H1 (cell line): ENCODE measurements around the gene CADM1. TPM values are rescaled to one million over a fixed set of nuclear protein-coding genes. Genes with fewer than 3 reads are reported as not detected.
"Not testable (repeated sequence)": the region's sequence is repeated elsewhere in the genome, so short reads cannot be mapped to it uniquely, and the experiment has no call there.

ENCODE experiments used
- CTCF ChIA-PET: fragments of 300-600 bp; sonication (Branson Sonifier 250); formaldehyde crosslinking; loops from one replicate; lab custom pipeline; 2021; ENCODE audit not compliant: partially characterized antibody; lab: Charles Lee
- POLR2A ChIA-PET: fragments of 300-600 bp; sonication (Branson Sonifier 250); formaldehyde crosslinking; loops from one replicate; lab custom pipeline; 2021; ENCODE audit warnings: inconsistent platforms; ENCODE audit not compliant: partially characterized antibody; lab: Charles Lee
- DNase-seq, 2 experiments: peaks; one replicate each; pipeline versions ENCODE4 v3.0.0 to v3.0.0-alpha.2; 2010 to 2022; ENCODE audit warnings: low spot score in 2 of 2, low read depth in 1 of 2, mixed read lengths in 1 of 2
- FAIRE-seq: peaks from 2 replicates; lab custom pipeline; 2011; peaks lifted over from hg19 to GRCh38; lab: Jason Lieb, UNC
- H2AFZ ChIP-seq: 2 replicates; pipeline ENCODE4 v1.8.1; 2012; ENCODE audit warnings: low read length, inconsistent platforms
- H2AK5ac ChIP-seq: 2 replicates; pipeline ENCODE4 v1.6.1; 2013; ENCODE audit warnings: low read depth, low read length
- H2BK120ac ChIP-seq: replicated peaks from 2 replicates; pipeline ENCODE3; 2013; ENCODE audit warnings: low read depth, low read length, inconsistent platforms
- H2BK12ac ChIP-seq: 2 replicates; pipeline ENCODE4 v1.6.1; 2013; ENCODE audit warnings: low read depth, low read length
- H2BK15ac ChIP-seq: 2 replicates; pipeline ENCODE4 v1.6.1; 2013; ENCODE audit warnings: low read length
- H2BK20ac ChIP-seq: 2 replicates; pipeline ENCODE4 v1.6.1; 2013; ENCODE audit warnings: low read length
- H2BK5ac ChIP-seq: 2 replicates; pipeline ENCODE4 v1.6.1; 2013; ENCODE audit warnings: low read depth, low read length
- H3K14ac ChIP-seq: 2 replicates; pipeline ENCODE4 v1.6.1; 2013; ENCODE audit warnings: inconsistent platforms; ENCODE audit not compliant: insufficient read length
- H3K18ac ChIP-seq: 2 replicates; pipeline ENCODE4 v1.6.1; 2013; ENCODE audit warnings: low read length; ENCODE audit errors: extremely low read depth
- H3K23ac ChIP-seq: 2 replicates; pipeline ENCODE4 v1.6.1; 2013; ENCODE audit warnings: inconsistent platforms; ENCODE audit not compliant: insufficient read length
- H3K23me2 ChIP-seq: 2 replicates; pipeline ENCODE4 v1.6.1; 2013; ENCODE audit warnings: low read depth, low read length
- H3K27ac ChIP-seq: 2 replicates; pipeline ENCODE4 v1.6.1; 2011; ENCODE audit warnings: low read depth, low read length, inconsistent platforms
- H3K27me3 ChIP-seq, 4 experiments: replicated peaks in 1 of 4; 1 replicate in 1 of 4; 2 replicates in 3 of 4; pipeline versions ENCODE4 v1.6.1 to v1.8.1; 2011 to 2013; ENCODE audit warnings: low read length in 3 of 4, mild to moderate bottlenecking in 3 of 4, inconsistent platforms in 2 of 4, mixed read lengths in 2 of 4, moderate library complexity in 1 of 4; ENCODE audit not compliant: control insufficient read depth in 3 of 4, insufficient read depth in 3 of 4; ENCODE audit errors: extremely low read depth in 1 of 4
- H3K36me3 ChIP-seq, 4 experiments: 2 replicates each; pipeline versions ENCODE4 v1.6.1 to v1.8.1; 2011 to 2013; ENCODE audit warnings: mild to moderate bottlenecking in 4 of 4, low read length in 3 of 4, moderate library complexity in 2 of 4, control low read depth in 1 of 4, inconsistent platforms in 1 of 4; ENCODE audit not compliant: insufficient read depth in 4 of 4, control insufficient read depth in 2 of 4
- H3K4ac ChIP-seq: replicated peaks from 2 replicates; pipeline ENCODE3; 2013; ENCODE audit warnings: low read length, low read depth, mixed read lengths, inconsistent platforms; ENCODE audit not compliant: insufficient read length
- H3K4me1 ChIP-seq, 4 experiments: replicated peaks in 1 of 4; 1 replicate in 1 of 4; 2 replicates in 3 of 4; pipeline versions ENCODE4 v1.6.1 to v1.8.1; 2011 to 2013; ENCODE audit warnings: low read length in 3 of 4, inconsistent platforms in 2 of 4, mixed read lengths in 1 of 4; ENCODE audit not compliant: insufficient read depth in 4 of 4, control insufficient read depth in 3 of 4
- H3K4me2 ChIP-seq, 2 experiments: 2 replicates each; pipeline versions ENCODE4 v1.6.1 to v1.8.1; 2011 to 2013; ENCODE audit warnings: low read depth in 2 of 2, low read length in 2 of 2, control low read depth in 1 of 2, inconsistent platforms in 1 of 2, mild to moderate bottlenecking in 1 of 2; ENCODE audit not compliant: insufficient read depth in 1 of 2
- H3K4me3 ChIP-seq, 4 experiments: fragments of 200-600, 300-600 bp in 1 of 4; sonication (generic), shearing (Covaris generic), sonication (Bioruptor Twin) in 1 of 4; 2 replicates each; pipeline versions ENCODE4 v1.5.1 to v1.8.1; 2011 to 2016; ENCODE audit warnings: low read length in 4 of 4, low read depth in 3 of 4, control low read depth in 2 of 4, inconsistent platforms in 2 of 4, mild to moderate bottlenecking in 2 of 4, mixed read lengths in 1 of 4, moderate library complexity in 1 of 4; ENCODE audit not compliant: insufficient read depth in 2 of 4; ENCODE audit errors: extremely low read depth in 1 of 4
- H3K56ac ChIP-seq: replicated peaks from 2 replicates; pipeline ENCODE3; 2013; ENCODE audit warnings: low read depth, mild to moderate bottlenecking, mixed read lengths, low read length, inconsistent platforms; ENCODE audit not compliant: insufficient read length
- H3K79me1 ChIP-seq: 2 replicates; pipeline ENCODE4 v1.6.1; 2013; ENCODE audit warnings: low read depth, low read length, control low read depth
- H3K79me2 ChIP-seq, 2 experiments: 2 replicates each; pipeline versions ENCODE4 v1.6.1 to v1.8.1; 2012 to 2013; ENCODE audit warnings: low read length in 2 of 2, mild to moderate bottlenecking in 2 of 2, inconsistent platforms in 1 of 2; ENCODE audit not compliant: insufficient read depth in 2 of 2, control insufficient read depth in 1 of 2
- H3K9ac ChIP-seq, 4 experiments: replicated peaks in 1 of 4; 1 replicate in 1 of 4; 2 replicates in 3 of 4; pipeline versions ENCODE4 v1.6.1 to v1.8.1; 2011 to 2013; ENCODE audit warnings: low read depth in 3 of 4, low read length in 3 of 4, control low read depth in 2 of 4, mild to moderate bottlenecking in 2 of 4, moderate library complexity in 2 of 4, inconsistent platforms in 1 of 4; ENCODE audit errors: extremely low read depth in 1 of 4
- H3K9me3 ChIP-seq, 2 experiments: 2 replicates each; pipeline versions ENCODE4 v1.6.1 to v1.8.1; 2012 to 2013; ENCODE audit warnings: mild to moderate bottlenecking in 2 of 2, moderate library complexity in 2 of 2, control low read depth in 1 of 2, inconsistent platforms in 1 of 2, low read depth in 1 of 2, low read length in 1 of 2, mixed read lengths in 1 of 2; ENCODE audit not compliant: insufficient read depth in 2 of 2
- H4K20me1 ChIP-seq, 2 experiments: replicated peaks in 1 of 2; 2 replicates each; pipeline versions ENCODE3 to v1.8.1; 2011 to 2013; ENCODE audit warnings: inconsistent platforms in 2 of 2, low read length in 2 of 2, mild to moderate bottlenecking in 1 of 2; ENCODE audit not compliant: insufficient read depth in 2 of 2, control insufficient read depth in 1 of 2
- H4K5ac ChIP-seq: 2 replicates; pipeline ENCODE4 v1.6.1; 2013; ENCODE audit warnings: low read length, low read depth, mixed read lengths, inconsistent platforms; ENCODE audit not compliant: insufficient read length
- H4K8ac ChIP-seq: 2 replicates; pipeline ENCODE4 v1.8.0; 2013; ENCODE audit warnings: mild to moderate bottlenecking, moderate library complexity, low read length, inconsistent platforms; ENCODE audit not compliant: insufficient read depth; ENCODE audit errors: extremely low read depth
- H4K91ac ChIP-seq: replicated peaks from 2 replicates; pipeline ENCODE3; 2013; ENCODE audit warnings: low read length, mixed read lengths, inconsistent platforms; ENCODE audit not compliant: insufficient read length
- WGBS, 2 experiments: shearing (Covaris generic) in 1 of 2; methylation state at CpG; one replicate each; pipeline versions ENCODE4 v1.1.6 to v1.1.7; 2013 to 2015; ENCODE audit warnings: low lambda C conversion rate in 2 of 2, mixed read lengths in 2 of 2, inconsistent platforms in 1 of 2, low coverage in 1 of 2, missing lambda C conversion rate in 1 of 2; ENCODE audit not compliant: insufficient replicate concordance in 2 of 2, insufficient coverage in 1 of 2, insufficient read length in 1 of 2; ENCODE audit errors: extremely low coverage in 1 of 2, missing lambda C conversion rate in 1 of 2; 5-methylcytosine and 5-hydroxymethylcytosine counted together
- polyA plus RNA-seq, 7 experiments: library from polyadenylated mRNA; depleted of rRNA in 3 of 7; stranded (reverse) in 5 of 7; unstranded in 2 of 7; fragments of >200 nt in 5 of 7; fragments of 200-250 nt in 2 of 7; gene quantifications; 1 replicate in 5 of 7; 2 replicates in 1 of 7; 4 replicates in 1 of 7; pipeline versions ENCODE4 v1.2.1 to v1.2.3, GENCODE V29; 2011 to 2013; ENCODE audit warnings: missing spikeins in 2 of 7, mixed read lengths in 2 of 7
- total RNA-seq: library from RNA; stranded (reverse); fragmentation: NEBNext Ultra II Directional; extraction: Animal tissue kit (Norgen Biotek cat#: 25700); gene quantifications from 2 replicates; pipeline ENCODE4 v1.2.1, GENCODE V29; 2021

The CADM1 gene
- total and polyA plus RNA-seq, 2 of the 8 experiments (the other 6 are each of a cell fraction or from before 2014, with no cell fraction given) = 8.3 to 25.3 TPM

GRCh38 chr11:115474306-115474705, 29.9 kb downstream of the CADM1 start:
- DNase-seq, H3K9ac ChIP-seq, H4K8ac ChIP-seq, H3K4me3 ChIP-seq, H2BK12ac ChIP-seq, H4K20me1 ChIP-seq, H2BK15ac ChIP-seq, H3K56ac ChIP-seq, CTCF ChIA-PET, H2BK5ac ChIP-seq, H2AK5ac ChIP-seq, H2BK20ac ChIP-seq, H3K27ac ChIP-seq, FAIRE-seq, POLR2A ChIA-PET, H3K4me1 ChIP-seq, H3K79me2 ChIP-seq, H3K23ac ChIP-seq, H3K4me2 ChIP-seq, H2AFZ ChIP-seq, H3K79me1 ChIP-seq, H3K23me2 ChIP-seq, H2BK120ac ChIP-seq, H3K4ac ChIP-seq, H4K5ac ChIP-seq, H3K27me3 ChIP-seq, H3K14ac ChIP-seq, H3K18ac ChIP-seq, H3K9me3 ChIP-seq, H4K91ac ChIP-seq, H3K36me3 ChIP-seq: not testable (repeated sequence)
- 100% methylated on average over 2 of the region's 3 CpGs; no CpG with 5 or more reads in 1 of the 2 experiments for WGBS, 2 experiments
